ENCODE measurements around the gene ROGDI. TPM values are rescaled to one million over a fixed set of nuclear protein-coding genes. Genes with fewer than 3 reads are reported as not detected.

Gene ROGDI
- total and polyA plus RNA-seq, 2 donors (not counting 1 experiment from before 2014, with no cell fraction given): 9.2 to 31.9 TPM

DNA sequence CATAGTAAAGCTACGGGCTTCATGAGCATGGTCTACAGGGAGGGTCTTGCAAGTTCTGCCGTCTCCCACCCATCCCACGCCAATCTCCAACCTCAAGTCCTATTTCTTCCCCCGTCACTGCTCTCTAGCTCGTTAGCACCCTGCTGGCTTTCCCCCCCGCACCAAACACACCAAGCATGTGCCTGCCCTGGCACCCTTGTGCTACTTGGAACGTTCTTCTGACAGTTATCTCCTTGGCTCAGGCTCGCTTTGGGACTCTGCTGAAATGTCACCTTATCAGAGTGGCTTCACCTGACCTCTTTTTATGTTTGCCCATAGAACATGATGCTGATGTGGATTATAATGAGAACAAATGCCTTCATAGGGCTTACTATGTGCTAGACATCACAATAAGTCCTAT, 22.8 kb upstream of the ROGDI start:
- no peaks in the 10 kb centered on the region for H3K4me1 Mint-ChIP-seq
- Histone ChIP-seq H4K20me1 (ENCODE audit: control insufficient read depth, insufficient read depth, low read length, poor library complexity, severe bottlenecking) (peaks cover 32% of the 10 kb centered on the region), H3K9ac (ENCODE audit: low read length) (no peak overlapping the region), H3K27ac (ENCODE audit: low read length in 2 of 2) (no peak overlapping the region), H3K4me2 (replicated peaks; ENCODE audit: low read depth, low read length, poor library complexity, severe bottlenecking) (no peak overlapping the region), H3K79me2 (ENCODE audit: control insufficient read depth, insufficient read depth, low read length) (peaks cover 30% of the 10 kb centered on the region), H2AFZ (ENCODE audit: insufficient read depth, low read depth, low read length, poor library complexity, severe bottlenecking) (no peak overlapping the region), H3K9me3 (ENCODE audit: control extremely low read depth in 1 of 3, control insufficient read depth in 2 of 3, insufficient read depth in 1 of 3, low read length in 2 of 3) (no peaks in the 10 kb centered on the region), H3K27me3 (replicated peaks in 1 of 4; ENCODE audit: control extremely low read depth in 1 of 4, control insufficient read depth in 3 of 4, insufficient read depth in 4 of 4, low read length in 3 of 4) (no peaks in the 10 kb centered on the region), H3K4me3 (ENCODE audit: control extremely low read depth in 1 of 5, extremely low read depth in 1 of 5, insufficient read depth in 1 of 5, low read depth in 2 of 5, low read length in 4 of 5) (no peak overlapping the region), H3K4me1 (ENCODE audit: control insufficient read depth in 2 of 2, insufficient read depth in 2 of 2, low read length in 2 of 2) (no peaks in the 10 kb centered on the region), H3K36me3 (replicated peaks in 1 of 2; ENCODE audit: control extremely low read depth in 1 of 2, control insufficient read depth in 1 of 2, extremely low read depth in 1 of 2, insufficient read depth in 2 of 2, low read length in 1 of 2) (peaks cover 12 to 78% of the 10 kb centered on the region in 2 experiments)
- H3K4me3 Mint-ChIP-seq: no peak overlapping the region
- ChIA-PET CTCF (no interaction called here), POLR2A (no interaction called here)
- H3K27me3 Mint-ChIP-seq: no peaks in the 10 kb centered on the region
- 100% methylated on average over 7 of the region's 8 CpGs for WGBS (ENCODE audit: insufficient coverage)
- ATAC-seq (ENCODE audit: low read depth): no peak
- TF ChIP-seq, protein P1, sequence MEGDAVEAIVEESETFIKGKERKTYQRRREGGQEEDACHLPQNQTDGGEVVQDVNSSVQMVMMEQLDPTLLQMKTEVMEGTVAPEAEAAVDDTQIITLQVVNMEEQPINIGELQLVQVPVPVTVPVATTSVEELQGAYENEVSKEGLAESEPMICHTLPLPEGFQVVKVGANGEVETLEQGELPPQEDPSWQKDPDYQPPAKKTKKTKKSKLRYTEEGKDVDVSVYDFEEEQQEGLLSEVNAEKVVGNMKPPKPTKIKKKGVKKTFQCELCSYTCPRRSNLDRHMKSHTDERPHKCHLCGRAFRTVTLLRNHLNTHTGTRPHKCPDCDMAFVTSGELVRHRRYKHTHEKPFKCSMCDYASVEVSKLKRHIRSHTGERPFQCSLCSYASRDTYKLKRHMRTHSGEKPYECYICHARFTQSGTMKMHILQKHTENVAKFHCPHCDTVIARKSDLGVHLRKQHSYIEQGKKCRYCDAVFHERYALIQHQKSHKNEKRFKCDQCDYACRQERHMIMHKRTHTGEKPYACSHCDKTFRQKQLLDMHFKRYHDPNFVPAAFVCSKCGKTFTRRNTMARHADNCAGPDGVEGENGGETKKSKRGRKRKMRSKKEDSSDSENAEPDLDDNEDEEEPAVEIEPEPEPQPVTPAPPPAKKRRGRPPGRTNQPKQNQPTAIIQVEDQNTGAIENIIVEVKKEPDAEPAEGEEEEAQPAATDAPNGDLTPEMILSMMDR (IDR thresholded peaks at IDR 0.05): no peak
- TF ChIP-seq EZH2 (IDR thresholded peaks at IDR 0.05; ENCODE audit: borderline replicate concordance, insufficient read depth, low read depth, low read length, poor library complexity, severe bottlenecking): no peak
- no peak for DNase-seq
- no peaks in the 10 kb centered on the region for H3K9me3 Mint-ChIP-seq (ENCODE audit: insufficient read depth)
- intact Hi-C loops (cut with micrococcal nuclease): no loop called here
- H3K27ac Mint-ChIP-seq: no peak overlapping the region

DNA sequence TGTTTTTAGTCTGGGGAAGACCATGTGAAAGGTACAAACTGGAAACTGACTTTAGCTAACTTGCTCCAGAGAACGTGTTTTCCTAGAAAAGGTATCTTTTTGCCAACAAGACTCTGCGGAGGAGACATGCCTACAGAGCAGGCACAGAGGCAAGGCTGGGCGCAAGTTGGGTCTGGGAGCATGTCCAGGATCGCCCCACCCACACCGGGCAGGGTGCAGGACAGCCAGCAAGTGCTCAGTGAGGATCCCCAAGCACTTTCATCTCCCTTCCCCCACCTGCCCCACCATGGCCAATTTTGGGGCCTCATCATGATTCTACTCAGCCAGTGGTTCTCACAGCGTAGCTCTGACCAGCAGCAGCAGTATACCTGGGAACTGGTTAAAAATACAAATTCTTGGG, 18.2 kb upstream of the ROGDI start:
- Histone ChIP-seq H3K9ac (ENCODE audit: low read length) (no peak overlapping the region), H3K27ac (ENCODE audit: low read length in 2 of 2) (no peak overlapping the region), H3K27me3 (replicated peaks in 1 of 4; ENCODE audit: control extremely low read depth in 1 of 4, control insufficient read depth in 3 of 4, insufficient read depth in 4 of 4, low read length in 3 of 4) (no peaks in the 10 kb centered on the region), H3K36me3 (replicated peaks in 1 of 2; ENCODE audit: control extremely low read depth in 1 of 2, control insufficient read depth in 1 of 2, extremely low read depth in 1 of 2, insufficient read depth in 2 of 2, low read length in 1 of 2) (peaks cover 11 to 76% of the 10 kb centered on the region in 2 experiments), H3K4me1 (ENCODE audit: control insufficient read depth in 2 of 2, insufficient read depth in 2 of 2, low read length in 2 of 2) (no peaks in the 10 kb centered on the region), H3K4me3 (ENCODE audit: control extremely low read depth in 1 of 5, extremely low read depth in 1 of 5, insufficient read depth in 1 of 5, low read depth in 2 of 5, low read length in 4 of 5) (no peak overlapping the region), H4K20me1 (ENCODE audit: control insufficient read depth, insufficient read depth, low read length, poor library complexity, severe bottlenecking) (peaks cover 10% of the 10 kb centered on the region), H3K9me3 (ENCODE audit: control extremely low read depth in 1 of 3, control insufficient read depth in 2 of 3, insufficient read depth in 1 of 3, low read length in 2 of 3) (no peaks in the 10 kb centered on the region), H3K79me2 (ENCODE audit: control insufficient read depth, insufficient read depth, low read length) (peaks cover 5% of the 10 kb centered on the region), H3K4me2 (replicated peaks; ENCODE audit: low read depth, low read length, poor library complexity, severe bottlenecking) (no peak overlapping the region), H2AFZ (ENCODE audit: insufficient read depth, low read depth, low read length, poor library complexity, severe bottlenecking) (no peak overlapping the region)
- DNase-seq (no peak), ATAC-seq (ENCODE audit: low read depth) (no peak)
- CTCF ChIA-PET: no interaction called here
- H3K4me3 Mint-ChIP-seq: no peak overlapping the region
- POLR2A ChIA-PET: no interaction called here
- intact Hi-C loops (cut with micrococcal nuclease): no loop called here
- TF ChIP-seq, protein P1 (IDR thresholded peaks at IDR 0.05): no peak
- no peak for TF ChIP-seq EZH2 (IDR thresholded peaks at IDR 0.05; ENCODE audit: borderline replicate concordance, insufficient read depth, low read depth, low read length, poor library complexity, severe bottlenecking)
- WGBS (ENCODE audit: insufficient coverage): 100% methylated on average over 6 of the region's 6 CpGs
- no peaks in the 10 kb centered on the region for H3K27me3 Mint-ChIP-seq
- H3K4me1 Mint-ChIP-seq: no peaks in the 10 kb centered on the region
- H3K27ac Mint-ChIP-seq: no peak overlapping the region
- no peaks in the 10 kb centered on the region for H3K9me3 Mint-ChIP-seq (ENCODE audit: insufficient read depth)
